GM19395 (cell line): ENCODE results near the gene XDH.

ENCODE experiments used
- ATAC-seq: cut with Tn5 transposase; IDR thresholded peaks from one replicate; pipeline ENCODE4 v1.9.1; 2021; ENCODE audit warnings: mild to moderate bottlenecking, moderate library complexity; ENCODE audit not compliant: unreplicated experiment

Gene XDH

DNA sequence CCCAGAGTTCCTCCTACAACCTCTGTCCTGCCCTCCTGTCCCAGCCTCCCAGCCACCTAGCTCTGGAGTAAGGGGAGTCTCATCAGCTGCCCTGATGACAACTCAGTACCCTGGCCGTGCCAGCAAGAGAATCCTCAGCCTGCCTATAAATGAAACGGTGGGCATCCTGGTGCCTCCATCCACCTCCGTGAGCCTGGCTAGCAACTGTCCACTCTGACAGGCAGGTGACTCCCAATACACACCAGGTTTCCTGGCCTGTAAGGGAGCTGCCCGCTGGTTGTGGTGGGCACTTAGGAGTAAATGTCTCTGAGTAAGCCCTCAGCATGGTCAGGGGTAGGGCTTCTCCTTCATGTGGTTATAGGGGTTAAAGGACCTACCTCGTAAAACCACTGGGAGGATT, 81.5 kb downstream of the XDH start:
- peak; percentile 6 for ATAC-seq

DNA sequence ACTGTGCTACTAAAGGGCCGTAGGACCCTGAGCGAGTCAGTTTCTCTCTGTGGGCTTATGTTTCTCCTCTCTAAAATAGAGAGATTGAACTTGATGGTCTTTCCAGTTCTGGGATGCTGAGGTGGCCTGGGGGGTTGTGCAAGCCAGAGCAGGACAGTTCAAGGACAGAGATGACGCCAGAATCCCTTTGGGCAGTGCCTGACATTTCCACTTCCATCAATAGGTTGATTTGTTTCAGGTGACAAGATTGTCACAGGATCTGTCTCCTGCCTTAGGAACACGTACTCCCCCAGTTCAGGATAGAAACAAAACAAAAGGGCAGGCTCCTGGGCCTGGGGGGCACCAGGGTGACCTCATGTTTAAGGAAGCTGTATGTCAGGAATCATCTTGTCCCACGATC, 82.0 kb downstream of the XDH start:
- no peak for ATAC-seq

DNA sequence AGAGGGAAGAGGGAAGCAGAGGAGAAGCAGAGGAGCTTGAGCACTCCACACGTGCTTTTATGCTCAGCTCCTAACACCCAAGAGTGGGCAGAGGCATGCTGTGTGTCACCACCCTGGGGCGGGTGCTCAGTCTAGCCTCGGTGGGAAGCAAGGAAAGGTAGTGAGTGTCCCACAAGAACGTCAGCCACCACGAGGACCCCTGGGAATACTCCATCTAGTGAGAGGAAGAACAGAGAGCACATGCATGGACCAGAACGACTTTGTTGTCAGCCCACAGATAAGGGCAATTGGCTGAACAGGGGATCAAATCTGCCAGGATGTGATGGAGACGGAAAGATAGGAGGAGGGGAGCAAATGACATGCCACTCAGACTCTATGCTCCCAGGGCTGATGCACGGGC, 83.4 kb downstream of the XDH start:
- no peak for ATAC-seq

DNA sequence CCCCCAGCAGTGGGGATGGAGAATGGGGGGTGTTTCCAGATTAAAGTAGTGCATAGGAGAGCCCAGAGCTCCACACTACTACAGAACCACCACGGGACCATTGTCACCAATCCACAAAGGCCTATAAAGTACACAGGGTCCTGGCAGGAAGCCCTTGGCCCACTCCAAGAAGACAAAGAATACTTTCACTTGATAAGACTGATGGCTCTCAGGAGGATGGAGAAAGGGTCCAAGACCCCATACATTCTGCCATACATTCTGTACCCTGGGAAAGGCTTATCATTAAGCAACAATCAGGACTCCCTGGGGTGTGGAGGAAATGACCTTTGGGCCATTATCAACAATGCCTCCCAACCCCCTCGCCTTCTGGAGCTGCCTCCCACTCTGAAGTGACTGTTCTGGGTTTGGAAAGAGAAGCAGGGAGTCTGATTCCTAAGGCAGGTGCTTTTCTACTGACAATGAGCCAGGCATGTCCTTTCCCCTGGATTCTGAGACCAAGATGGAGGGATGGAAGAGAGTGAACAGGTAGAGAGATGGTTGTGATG, 85.4 kb downstream of the XDH start:
- ATAC-seq = no peak

DNA sequence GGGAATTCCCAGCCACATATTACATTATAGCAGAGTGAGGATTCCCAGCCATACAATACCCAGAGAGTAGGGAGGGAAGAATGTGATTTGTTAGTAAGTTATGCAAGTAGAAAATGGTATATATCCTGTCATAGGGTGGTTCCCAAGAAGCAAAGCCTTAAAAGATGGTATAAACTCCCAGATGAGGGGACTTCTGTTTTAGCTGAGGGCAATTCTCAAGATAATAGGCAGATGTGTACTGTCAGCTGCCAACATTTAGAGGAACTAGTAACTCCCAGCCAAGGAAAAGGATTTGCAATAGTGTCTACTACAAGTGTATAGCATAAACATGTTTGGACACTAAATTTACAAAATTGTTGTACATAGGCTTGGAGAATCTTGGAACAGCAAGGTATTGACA, 86.5 kb downstream of the XDH start:
- ATAC-seq = no peak

DNA sequence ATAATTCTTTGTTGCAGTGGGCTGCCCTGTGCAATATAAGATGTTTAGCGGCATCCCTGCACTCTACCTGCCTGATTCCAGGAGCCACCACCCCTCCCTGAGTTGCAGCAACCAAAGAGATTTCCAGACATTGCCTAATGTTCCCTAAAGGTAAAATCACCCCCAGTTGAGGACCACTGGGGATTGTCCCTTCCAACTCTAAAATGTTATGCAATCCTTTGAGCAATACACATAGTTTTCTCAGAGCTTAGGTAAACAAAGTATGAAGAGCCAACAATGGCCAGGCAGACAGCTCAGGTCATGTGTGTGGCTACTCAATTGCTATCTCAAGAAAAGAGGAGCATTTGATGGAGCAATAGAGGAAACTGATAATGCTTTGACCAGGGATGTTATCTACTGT, 87.0 kb downstream of the XDH start:
- ATAC-seq = no peak

DNA sequence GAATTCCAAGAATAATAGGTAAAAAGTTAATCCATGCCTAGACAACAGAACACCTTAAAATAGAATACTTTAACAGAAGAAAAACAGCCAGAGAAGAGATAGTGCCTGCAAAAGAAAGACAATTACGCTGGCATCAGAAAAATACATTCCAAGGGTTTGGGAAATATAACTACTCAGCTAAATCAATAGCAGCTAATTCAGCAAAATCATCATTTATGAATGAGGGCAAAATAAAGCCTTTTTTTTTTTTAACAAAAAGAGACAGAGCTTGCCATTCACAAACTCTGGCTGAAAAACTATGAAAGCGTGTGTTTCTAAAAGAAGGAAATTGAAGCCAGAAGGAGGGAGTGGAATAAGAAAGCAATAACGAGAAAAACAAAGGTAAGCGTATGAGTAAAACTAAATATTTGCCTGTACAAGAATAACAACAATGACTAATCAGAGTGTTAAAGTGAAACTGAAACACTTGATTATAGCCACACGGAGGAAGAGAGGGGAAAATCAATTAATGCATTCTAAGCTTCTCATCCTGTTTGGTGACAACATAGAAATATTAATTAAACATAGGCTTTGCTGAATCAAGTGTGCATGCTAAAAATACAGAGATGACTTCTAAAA, 90.4 kb downstream of the XDH start:
- ATAC-seq = peak; percentile 75

DNA sequence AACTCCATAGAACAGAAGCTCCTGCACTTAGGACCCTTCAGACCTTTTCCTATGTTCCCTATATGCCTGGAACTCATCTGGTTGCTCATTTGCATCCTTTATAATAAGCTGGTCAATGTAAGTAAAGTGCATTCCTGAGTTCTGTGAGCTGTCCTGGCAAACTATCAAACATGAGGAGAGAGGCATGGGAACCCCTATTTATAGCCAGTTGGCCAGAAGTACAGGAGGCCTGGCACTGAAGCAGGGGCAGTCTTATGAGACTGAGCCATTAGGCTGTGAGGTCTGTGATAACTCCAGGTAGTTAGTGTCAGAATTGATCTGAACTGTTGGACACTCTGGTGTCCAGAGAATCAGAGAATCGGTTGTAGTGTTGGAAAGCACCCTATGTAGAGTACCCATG, 92.2 kb downstream of the XDH start:
- no peak for ATAC-seq

DNA sequence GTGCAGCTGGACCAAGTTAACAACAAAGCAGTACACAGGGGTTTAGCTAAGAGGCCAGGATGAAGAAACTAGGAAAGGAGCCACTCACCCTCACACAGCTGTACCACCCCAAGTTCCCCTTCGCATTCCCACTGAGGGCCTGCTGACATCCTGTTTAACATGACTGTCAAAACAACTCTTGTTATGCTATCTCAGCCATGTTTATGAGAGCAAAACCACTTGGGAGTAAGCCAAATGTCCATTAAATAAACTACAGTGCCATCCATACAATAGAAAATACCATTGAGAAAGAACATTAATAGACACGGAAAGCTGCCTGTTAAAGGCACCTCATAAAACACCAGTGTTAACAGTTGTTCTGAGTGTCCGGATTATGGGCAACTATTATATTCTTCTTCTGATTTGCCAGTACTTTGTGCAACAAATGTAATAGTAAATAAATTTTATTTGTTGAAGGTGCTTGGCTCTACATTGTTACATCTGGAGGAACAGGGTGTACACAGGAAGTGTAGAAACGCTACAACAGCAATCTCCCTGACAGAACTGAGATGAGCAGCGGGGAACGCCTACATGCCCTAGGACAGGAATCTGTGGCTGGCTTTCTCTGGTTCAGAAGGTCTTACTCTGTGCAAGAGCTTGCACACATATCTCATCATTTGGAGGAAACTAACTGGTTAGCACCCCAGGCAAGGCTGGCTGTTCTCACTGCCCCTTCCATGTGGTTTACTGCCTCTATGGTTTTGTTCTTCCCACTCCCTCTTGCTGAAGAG, 95.0 kb downstream of the XDH start:
- peak; percentile 60 for ATAC-seq

DNA sequence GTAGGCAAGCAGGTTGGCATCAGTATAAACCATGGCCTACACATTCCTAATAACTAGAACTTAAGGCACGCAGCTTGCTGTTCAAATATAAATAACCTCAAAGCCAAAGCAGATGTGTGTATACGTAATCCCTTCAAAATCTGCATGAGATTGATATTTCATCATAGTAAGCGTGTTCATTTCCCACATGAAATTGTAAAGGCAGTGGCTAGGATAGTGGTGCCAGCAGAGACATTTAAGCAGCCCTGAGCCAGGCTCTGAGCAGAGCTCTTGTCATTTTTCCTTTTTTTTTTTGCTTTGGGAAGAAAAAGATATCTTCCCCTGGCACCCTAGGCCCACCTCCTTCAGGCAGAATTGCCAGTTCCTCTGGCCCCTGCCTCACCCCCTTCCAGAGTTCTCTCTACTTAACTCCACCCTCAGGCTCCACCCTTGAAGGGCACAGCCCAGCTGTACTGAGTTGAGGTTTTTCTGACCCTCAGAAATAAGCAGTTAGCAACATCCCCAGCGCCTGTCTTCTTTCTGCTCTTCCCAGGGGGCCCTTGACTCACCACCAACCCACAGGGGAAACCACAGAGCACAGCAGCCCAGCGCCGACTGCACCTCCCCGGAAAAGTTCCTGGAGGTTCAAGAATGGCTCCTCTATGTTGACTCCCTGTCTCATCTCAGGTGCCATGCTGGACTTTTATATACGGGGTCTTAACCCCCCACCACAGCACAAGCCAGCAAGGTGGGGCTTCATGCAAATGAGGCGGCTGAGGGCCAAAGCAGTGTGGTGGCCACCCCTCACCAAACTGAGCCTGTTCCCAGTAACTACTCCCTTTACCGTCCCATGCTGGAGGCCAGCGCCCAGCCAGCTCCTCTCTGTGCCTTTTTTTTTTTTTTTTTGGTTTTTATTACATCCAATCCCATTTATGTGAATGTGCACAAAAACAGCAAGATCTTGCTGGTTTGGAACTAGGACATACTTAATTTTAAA, 95.9 kb downstream of the XDH start:
- ATAC-seq = peak; percentile 72

DNA sequence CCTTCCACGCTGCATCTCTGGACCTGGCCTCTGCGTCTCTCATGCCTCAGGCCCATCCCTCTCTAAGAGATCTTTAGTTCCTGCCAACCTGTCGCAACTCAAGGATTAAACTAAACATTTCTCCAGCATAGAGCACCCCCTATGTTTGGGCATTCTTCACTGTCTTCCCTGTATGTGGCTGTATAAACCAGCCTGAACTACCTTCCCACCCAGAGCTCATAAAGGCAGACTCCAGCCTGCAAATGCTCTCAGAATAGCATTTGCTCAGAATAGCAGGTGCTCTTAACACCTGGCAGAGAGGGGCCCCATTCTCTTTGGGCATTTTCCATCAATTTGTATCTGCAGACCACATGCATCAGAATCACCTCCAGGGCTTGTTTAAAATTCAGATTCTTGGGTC, 97.1 kb downstream of the XDH start:
- no peak for ATAC-seq

DNA sequence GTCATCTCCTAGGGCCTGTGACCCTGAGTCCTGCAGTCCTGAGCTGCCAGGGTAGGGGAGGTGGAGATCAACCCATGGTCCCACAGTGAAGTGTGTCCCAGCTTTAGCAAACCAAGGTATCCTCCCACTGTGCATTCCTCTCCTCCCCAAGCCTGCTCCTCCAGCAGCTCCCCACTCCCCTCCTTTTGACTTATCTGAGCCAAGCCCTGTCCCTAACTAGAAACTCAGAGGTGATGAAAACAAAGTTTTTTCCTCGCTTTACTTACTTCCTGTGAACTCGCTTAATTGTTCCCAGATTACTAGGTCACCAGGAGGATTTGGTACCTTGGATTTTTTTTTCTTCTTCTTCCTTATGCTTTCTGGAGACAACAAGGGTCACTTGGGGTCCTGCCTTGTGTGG, 99.8 kb downstream of the XDH start:
- no peak for ATAC-seq

DNA sequence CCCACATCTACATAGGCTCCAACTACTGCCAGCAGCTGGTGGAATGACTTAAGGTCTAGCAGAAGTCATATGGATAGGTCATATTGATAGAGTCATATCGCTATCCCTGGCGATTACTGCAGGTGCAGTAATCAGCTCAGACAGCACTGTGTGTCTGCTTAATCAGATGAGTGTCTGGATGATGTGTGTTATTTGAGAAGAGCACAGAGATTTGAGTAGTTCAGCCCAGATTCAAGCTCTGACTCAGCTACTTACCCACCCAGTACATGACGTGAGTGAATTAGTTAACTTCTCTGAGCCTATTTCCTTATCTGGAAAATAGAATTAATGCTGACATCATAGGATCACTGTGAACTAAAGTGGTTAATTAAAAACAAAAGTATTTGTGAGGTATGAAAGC, 101.6 kb downstream of the XDH start:
- ATAC-seq = no peak

DNA sequence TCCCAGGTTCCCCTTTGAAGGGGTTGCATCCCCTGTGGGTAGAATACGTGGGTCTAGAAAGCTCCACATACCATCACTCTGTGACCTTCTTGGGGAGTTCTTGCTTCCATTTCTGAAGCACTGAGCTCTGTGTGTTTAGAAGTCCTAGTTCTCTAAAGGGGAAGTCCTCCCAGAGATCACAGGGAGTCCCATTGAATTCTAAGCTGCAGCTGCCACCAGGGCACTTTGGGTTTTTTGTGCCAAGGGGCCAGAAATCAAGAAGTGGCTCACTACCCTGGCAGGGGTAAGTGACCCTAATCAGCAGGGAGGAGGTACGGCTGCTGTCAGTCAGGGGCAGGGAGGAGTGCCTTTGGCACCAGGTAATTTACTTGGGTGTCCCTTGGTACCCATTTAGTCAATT, 109.7 kb downstream of the XDH start:
- no peak for ATAC-seq

DNA sequence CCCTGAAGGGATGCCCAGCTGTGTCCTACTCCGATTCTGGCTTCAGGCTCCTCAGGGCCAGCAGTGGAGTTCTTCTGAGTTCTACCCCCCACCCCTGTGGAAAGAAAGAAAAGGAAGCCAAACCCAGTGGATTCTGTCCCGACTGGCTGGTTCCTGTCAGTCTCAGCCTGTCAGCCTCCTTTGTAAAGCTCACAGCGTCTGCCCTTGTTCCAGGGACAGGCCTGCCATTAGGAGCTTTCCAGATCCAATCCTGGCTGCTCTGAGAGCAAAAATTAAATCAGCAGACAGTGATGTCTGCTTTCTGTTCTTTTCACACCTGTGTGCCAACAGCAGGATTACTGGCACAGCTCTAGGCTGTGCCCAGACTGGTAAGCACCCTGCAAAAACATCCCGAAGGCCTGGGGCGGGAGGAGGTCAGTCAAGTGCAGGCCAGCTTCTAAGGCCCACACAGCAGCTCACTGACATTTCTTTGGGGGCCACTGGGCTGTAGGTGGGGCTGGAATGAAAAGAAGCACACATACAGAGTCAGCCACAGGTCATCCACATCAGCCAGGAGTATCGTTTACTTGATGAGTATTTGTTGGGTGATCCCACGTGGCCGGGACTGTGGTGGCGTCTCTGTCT, 111.5 kb downstream of the XDH start:
- no peak for ATAC-seq

DNA sequence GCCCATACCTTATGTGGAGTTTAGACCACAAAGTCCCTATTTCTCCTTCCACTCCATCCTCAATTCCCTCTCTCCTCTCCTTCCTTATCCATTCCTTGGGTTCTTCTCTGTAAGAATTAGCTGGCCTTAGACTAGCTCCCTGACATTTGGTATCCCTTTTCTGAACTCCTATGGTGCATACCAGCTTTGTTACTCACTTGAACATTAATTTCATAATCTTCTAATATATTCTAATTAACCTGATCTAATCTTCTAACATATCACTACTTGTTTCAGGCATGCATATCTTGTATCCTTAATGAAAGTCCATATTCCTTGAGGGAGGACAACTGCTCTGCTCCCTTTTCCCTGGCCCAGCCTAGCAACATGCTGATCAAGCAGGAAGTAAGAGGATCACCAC, 114.2 kb downstream of the XDH start:
- ATAC-seq = no peak

DNA sequence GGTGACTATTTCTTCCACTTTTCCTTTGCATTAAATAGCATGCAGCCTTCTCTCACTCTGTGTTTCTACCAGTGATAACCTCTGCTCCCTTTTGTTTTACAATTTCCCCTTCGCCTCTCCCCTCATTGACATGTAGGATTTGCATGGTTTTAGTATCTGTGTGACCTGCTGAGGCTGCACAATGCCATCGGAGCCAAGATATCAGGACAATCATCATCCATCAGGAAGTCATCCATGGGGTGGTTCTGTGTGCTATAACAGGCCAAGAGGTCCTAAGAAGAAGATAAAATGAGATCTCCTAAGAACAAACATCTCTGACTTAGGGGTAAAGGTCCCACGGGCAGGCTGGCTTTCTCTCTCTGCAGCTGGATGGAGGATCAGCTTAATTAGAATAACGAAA, 115.0 kb downstream of the XDH start:
- ATAC-seq = no peak

DNA sequence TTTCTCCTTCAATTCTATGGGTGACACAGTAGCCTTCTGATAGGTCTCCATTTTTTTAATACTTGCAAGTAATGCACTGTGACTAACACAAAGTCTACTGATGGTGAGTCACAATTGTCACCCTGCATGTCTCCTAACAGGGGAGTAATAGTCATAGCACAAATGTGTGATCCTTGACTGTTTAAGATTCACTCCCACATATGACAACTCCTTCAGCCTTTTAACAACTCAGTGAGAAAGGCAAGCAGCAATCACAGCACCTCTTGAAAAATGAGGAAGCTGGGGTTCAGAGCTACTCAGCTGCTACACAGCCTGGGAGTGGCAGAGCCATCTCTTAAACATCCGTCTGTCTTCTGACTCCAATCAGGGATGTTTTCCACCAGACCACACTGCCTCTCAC, 116.8 kb downstream of the XDH start:
- no peak for ATAC-seq

DNA sequence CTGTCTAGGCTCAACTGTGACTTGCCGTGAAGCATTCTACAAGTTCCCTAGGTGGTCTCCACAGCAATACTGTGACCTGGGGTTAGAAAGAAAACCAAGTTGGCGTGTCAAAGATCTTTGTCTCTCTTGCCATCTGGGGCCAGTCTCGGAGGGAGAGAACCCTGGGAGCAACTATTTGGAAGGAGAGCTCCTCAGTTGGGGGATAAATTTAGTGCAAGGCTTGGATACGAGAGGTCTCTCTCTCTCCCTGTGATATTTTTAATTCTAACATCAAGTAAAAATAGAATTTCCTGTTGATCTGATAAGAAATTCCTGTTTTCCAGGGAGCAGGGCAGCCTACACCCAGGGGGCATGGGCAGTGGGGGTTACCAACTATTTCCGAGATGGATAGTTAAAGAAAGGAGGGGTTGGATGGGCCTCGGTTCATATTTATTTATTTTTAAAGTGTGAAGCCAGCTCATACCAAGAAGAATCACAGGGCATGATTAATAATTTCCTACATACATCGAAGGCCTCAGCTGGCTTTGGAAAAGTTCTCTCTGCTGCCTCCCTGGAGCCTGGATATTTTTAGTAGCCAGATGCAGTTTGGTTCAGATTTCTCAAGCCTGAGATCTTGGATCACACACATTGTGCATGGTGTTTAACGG, 117.8 kb downstream of the XDH start:
- no peak for ATAC-seq

DNA sequence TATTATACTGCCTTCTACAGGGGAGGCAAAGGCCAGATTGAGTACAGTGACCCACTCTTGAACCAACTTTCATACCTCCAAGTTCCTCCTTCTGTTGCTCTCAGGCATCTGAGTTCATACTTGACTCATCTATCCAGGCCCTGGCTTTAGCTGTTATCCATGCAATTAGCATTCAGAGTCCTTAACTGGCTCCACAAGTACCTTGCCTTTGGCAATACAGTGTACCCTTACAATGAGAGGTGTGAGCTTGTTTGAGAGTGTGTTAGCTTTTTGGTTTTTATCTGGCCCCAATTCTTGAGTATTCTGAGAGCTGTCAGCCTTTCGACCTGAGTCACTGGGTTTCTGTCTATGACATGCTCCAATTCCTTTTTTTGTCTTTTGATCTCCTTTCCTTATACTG, 120.3 kb downstream of the XDH start:
- ATAC-seq = no peak

DNA sequence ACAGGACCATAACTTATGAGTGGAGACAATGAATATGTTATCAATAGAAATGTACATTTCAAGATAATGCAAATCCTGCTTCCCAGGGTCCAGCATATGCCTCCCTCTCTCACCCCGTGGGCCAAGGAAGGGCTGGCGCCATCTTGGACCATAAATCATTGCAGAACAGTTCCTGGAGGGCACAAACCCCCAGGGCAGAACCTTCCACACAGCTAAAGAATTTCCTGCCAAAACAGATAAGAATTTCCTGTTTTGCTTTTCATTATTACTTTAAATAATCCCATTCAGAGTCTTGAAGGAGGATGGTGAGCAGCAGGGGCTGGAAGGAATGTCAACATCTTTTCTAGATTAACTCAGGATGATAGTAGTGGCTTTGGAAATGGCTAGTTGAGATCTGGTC, 126.9 kb downstream of the XDH start:
- ATAC-seq = no peak
